KOPT-K1 (cell line): ENCODE data around the gene HTR1E.
"Not testable (repeated sequence)": the region's sequence is repeated elsewhere in the genome, so short reads cannot be mapped to it uniquely, and the experiment has no call there.

ENCODE experiments used
- H3K27ac ChIP-seq: fragments of 200-600 bp; sonication (generic); 2 replicates; pipeline ENCODE4 v1.5.1; 2016; ENCODE audit warnings: antibody characterized with exemption, mild to moderate bottlenecking, low read depth, low read length; ENCODE audit not compliant: poor library complexity, severe bottlenecking
- H3K36me3 ChIP-seq: fragments of 200-600 bp; sonication (generic); 2 replicates; pipeline ENCODE4 v1.5.1; 2017; ENCODE audit warnings: antibody characterized with exemption, mild to moderate bottlenecking, low read length, moderate library complexity; ENCODE audit not compliant: insufficient read depth
- H3K9me3 ChIP-seq: fragments of 200-600 bp; sonication (generic); 2 replicates; pipeline ENCODE4 v1.5.1; 2017; ENCODE audit warnings: antibody characterized with exemption, low read length, mild to moderate bottlenecking; ENCODE audit not compliant: insufficient read depth, poor library complexity, severe bottlenecking

Gene HTR1E

DNA sequence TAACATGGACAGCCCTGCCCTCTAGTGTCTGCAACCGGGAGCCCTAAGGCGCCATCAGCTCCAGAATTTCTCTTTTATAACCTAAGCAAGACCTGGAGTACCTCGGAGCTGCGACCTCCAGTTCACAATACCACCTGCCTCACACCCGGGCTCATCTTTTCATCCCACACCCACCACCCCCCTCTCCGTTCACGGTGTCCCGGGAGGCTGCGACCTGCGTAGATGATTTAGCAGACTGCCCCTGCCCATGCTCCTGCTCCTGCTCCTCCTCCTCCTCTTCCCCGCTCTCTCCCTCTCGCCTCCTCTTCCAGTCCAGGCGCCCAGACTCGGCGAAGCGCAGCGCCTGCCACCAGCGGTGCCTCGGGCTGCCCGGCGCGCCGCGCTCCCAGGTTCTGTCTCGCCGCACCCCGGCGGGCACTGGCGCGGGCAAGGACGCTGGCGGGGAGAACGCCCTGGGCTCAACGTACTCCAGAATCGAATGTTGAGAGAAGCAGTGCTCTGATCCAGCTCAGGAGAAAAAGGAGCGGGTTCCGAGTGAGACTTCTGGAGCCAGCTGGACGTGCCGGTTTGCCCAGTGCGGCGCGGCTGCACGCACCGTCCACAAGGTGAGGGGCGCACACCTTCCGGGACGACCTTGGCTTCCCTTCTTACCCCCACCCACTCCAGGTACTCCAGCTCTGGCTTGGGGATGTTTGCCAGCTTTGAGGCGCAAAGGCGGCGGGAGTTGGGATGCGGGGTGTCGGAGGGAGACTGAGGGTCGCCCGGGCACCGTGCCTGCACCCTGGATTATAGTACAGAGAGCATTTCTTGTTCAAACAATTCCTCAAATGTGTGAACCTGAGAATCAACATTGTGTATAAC, at the start of gene HTR1E:
TSS of gene HTR1E (plus strand) at position 310 of the 861 bp plus-strand sequence. CDS start 77,807 bp downstream, outside the sequence.
- H3K27ac ChIP-seq, result no peak within 1 kb of the TSS
- no peaks in the 10 kb centered on the region for H3K36me3 ChIP-seq
- no peaks in the 10 kb centered on the region for H3K9me3 ChIP-seq

DNA sequence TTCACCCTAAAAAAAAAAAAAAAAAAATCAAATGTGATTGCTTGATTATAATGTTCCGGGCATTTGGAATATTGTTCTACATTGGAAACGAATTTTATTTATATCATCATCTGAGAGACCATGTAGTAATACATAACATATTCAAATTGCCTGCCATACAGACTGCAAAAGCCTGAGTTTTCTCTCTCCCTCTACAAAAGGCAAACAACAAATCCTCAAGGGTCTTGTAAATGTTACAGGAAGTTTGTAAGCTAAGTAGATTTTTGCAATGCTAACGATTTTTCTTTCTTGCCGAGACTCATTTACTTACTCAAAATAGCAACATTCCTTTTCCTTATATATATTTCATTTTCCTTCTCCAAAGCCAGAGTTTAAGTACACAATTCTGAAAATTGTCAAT, 49.0 kb upstream of the HTR1E start:
- no peak overlapping the region for H3K27ac ChIP-seq
- no peaks in the 10 kb centered on the region for H3K9me3 ChIP-seq
- no peaks in the 10 kb centered on the region for H3K36me3 ChIP-seq

GRCh38 chr6:86897265-86897664, 40.1 kb upstream of the HTR1E start:
- not testable (repeated sequence) for H3K27ac ChIP-seq, H3K9me3 ChIP-seq, H3K36me3 ChIP-seq

GRCh38 chr6:86913795-86914194, 23.5 kb upstream of the HTR1E start:
- no peak overlapping the region for H3K27ac ChIP-seq
- no peaks in the 10 kb centered on the region for H3K36me3 ChIP-seq
- H3K9me3 ChIP-seq, result no peaks in the 10 kb centered on the region

- H3K27ac ChIP-seq, result no peak overlapping the region
- no peaks in the 10 kb centered on the region for H3K36me3 ChIP-seq
- H3K9me3 ChIP-seq, result no peaks in the 10 kb centered on the region
Measured at GRCh38 chr6:86916393-86916792, 20.9 kb upstream of the HTR1E start.

- H3K9me3 ChIP-seq, H3K27ac ChIP-seq, H3K36me3 ChIP-seq: not testable (repeated sequence)
Measured at GRCh38 chr6:86927138-86927537, 10.2 kb upstream of the HTR1E start.

- not testable (repeated sequence) for H3K9me3 ChIP-seq, H3K27ac ChIP-seq, H3K36me3 ChIP-seq
Measured at GRCh38 chr6:86927859-86928258, 9.5 kb upstream of the HTR1E start.

DNA sequence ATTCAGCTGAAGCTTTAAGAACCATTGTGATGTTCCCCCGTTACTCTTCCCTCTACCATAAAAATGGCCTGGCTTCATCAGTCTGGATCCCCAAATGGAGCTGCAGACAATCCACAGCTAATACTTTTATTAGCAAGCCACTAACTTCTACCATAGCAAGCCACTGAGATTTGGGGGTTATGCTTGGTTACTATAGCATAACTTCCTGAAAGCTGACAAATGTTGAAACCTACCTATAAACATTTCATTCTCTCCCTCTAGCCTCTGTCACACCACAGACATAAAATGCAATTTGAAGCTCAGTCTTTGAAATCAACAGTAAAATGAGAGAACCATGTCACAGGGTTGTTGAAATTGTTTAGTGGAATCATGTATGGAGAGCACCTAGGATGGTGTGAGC, 3.0 kb upstream of the HTR1E start:
- H3K9me3 ChIP-seq, result no peaks in the 10 kb centered on the region
- H3K27ac ChIP-seq, result no peak overlapping the region
- no peaks in the 10 kb centered on the region for H3K36me3 ChIP-seq

DNA sequence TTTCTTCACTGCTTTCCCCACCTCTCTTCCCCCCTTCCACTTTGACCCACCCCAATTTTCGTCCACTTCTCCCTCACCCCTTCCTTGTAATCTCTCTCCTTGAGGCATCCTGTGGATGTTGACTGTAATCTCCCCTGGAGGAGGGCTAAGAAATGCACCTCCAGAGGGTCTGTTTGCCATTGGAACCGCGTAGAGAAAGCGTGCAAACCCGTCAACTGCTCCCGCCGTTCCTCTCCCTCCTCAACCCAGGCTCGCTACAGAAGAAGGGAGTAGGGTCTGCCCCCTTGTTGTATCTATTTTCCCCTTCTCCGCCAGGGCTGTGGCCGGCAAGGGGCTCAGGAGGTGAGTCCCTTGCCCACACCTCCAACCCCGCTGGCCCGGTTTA, 502 bp upstream of the HTR1E start:
- Histone ChIP-seq H3K36me3 (no peaks in the 10 kb centered on the region), H3K27ac (no peak overlapping the region), H3K9me3 (no peaks in the 10 kb centered on the region)

GRCh38 chr6:86938814-86939213, 1.5 kb downstream of the HTR1E start:
- Histone ChIP-seq H3K9me3 (no peaks in the 10 kb centered on the region), H3K36me3 (no peaks in the 10 kb centered on the region), H3K27ac (no peak overlapping the region)

- H3K9me3 ChIP-seq, result no peaks in the 10 kb centered on the region
- no peaks in the 10 kb centered on the region for H3K36me3 ChIP-seq
- no peak overlapping the region for H3K27ac ChIP-seq
Measured at GRCh38 chr6:86941461-86941860, 4.1 kb downstream of the HTR1E start.

DNA sequence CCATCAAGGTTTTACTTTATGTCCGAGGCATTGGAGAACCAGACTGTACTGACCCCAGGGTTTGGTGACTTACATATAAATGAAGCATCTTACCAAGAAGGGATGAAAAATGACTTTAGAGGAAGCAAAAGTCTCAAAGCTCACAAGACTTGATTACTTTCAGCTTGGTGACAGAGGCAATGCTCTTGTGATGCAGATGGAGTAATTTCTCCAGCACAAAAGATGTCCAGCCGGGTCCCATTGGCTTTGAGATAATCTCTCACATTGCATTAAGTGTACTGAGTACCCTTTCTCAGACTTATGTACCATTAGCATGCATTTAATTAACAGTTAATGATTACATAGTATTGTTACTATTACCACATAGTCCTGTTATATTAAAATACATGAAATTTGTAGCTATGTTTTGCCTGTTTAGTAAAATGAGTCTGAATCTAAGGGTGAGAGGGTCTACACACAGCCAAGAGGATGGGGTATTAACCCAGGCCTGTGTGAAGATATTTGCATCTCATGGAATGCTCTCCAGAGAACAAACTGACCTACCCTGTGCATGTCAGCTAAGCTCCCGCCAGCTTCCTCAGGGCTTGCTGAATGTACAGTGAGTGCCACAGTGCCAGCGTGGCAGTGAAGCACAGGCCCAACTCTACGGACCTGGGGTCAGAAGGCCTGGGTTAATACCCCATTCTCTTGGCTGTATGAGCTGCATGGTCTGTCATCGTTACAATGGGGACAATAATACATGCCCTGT, 5.6 kb downstream of the HTR1E start:
- no peak overlapping the region for H3K27ac ChIP-seq
- H3K9me3 ChIP-seq, result no peaks in the 10 kb centered on the region
- no peaks in the 10 kb centered on the region for H3K36me3 ChIP-seq

GRCh38 chr6:86943819-86944407, 6.6 kb downstream of the HTR1E start:
- no peaks in the 10 kb centered on the region for H3K36me3 ChIP-seq
- H3K9me3 ChIP-seq, result no peaks in the 10 kb centered on the region

DNA sequence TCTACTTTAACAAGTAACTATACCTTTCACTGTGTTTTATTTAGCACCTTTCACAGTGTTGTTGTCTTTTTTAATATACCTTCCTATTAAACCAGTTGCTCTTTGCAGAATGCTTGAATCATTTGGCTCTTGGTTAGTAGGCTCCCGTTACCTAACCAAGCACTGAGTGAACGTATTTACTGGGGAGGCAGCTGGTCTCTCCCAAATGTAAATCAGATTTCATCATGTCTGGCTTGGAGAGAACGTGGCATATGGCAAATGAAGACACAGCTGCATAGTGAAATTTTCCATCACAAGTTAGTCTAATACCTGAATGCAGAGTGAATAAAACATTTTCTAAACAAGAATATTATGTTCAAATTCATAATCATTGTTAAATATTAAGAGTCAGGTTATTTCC, 12.4 kb downstream of the HTR1E start:
- Histone ChIP-seq H3K27ac (no peak overlapping the region), H3K9me3 (no peaks in the 10 kb centered on the region)

More at GRCh38 chr6:86943819-86944407, 6.6 kb downstream of the HTR1E start:
- H3K27ac ChIP-seq, result no peak overlapping the region

GRCh38 chr6:86952991-86953390, 15.7 kb downstream of the HTR1E start:
- no peak overlapping the region for H3K27ac ChIP-seq
- no peaks in the 10 kb centered on the region for H3K9me3 ChIP-seq
- no peaks in the 10 kb centered on the region for H3K36me3 ChIP-seq

More for the DNA sequence above, 12.4 kb downstream of the HTR1E start:
- H3K36me3 ChIP-seq, result no peaks in the 10 kb centered on the region
